NCI-H146 treated with DMSO at 0.1 percent for 48 hours (cell line): ENCODE results near the gene ZNF280B.
"Not testable (repeated sequence)": the region's sequence is repeated elsewhere in the genome, so short reads cannot be mapped to it uniquely, and the experiment has no call there.

Experiments
- DNase-seq: peaks from one replicate; lab custom pipeline; 2025; ENCODE audit not compliant: unreplicated experiment; lab: John Stamatoyannopoulos, UW

Gene ZNF280B

DNA sequence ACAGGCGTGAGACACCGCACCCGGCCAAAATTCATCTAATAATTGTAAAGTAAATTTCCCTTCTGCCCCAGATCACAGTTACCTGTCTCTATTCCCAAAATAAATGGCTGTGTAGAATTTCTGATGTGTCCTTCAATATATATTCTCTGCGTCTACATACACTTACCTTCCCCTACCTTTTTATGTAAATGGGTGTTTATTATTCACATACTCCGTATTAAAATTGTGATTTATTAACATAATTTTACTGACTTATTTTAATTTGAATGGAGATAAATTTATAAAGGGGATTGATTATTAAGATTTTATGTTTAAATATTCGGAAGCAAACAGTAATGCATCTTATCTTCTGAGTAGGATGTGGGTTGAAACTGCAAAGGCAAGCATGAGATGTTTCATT lies 28.0 kb upstream of the ZNF280B start:
- no peak for DNase-seq

DNA sequence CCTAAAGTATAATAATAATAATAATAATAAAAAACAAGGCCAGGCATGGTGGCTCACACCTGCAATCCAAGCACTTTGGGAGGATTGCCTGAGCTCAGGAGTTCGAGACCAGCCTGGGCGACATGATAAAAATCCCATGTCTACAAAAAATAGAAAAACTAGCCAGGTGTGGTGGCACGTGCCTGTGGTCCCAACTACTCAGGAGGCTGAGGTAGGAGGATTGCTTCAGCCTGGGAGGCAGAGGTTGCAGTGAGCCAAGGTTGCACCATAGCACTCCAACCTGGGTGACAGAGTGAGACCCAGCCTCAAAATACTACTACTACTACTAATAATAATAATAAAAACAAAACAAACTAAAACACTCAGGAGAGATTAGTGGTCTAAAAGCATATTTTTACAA lies 27.1 kb upstream of the ZNF280B start:
- DNase-seq = no peak

DNA sequence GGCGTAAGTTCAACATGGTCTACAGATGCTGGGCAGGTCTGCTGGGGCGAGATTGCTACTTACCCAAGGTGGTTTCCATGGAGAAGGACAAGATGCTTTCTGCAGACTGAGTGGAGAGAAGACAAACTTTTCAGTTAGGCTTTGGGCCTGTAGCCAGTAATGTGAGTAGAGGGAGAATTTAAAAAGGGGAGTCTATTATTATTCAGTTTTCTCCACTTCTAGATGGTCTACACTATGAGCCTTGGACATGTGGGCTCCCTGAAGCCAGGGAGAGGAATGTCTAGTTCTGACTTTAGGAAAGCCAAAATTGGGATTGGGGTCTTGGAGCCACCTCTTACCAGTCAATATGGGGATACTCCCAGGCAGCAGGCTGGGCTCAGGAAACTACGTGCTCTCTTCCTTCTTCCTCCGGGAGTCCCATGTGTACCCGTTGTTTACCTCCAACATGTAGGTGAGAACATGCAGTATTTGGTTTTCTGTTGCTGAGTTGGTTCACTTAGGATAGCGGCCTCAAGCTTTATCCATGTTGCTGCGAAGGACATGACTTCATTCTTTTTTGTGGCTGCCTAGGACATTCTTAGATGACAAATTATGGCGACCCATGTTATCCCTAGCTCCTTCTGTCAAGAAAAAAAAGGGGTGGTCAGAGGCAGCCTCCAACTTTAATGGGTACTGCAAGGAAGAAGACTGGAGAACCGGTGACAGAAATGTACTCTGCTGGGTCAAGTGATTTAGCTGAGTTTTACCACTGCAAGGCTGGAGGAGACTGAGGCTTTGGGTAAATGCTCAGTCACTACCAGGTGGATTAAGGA lies 26.3 kb upstream of the ZNF280B start:
- no peak for DNase-seq

DNA sequence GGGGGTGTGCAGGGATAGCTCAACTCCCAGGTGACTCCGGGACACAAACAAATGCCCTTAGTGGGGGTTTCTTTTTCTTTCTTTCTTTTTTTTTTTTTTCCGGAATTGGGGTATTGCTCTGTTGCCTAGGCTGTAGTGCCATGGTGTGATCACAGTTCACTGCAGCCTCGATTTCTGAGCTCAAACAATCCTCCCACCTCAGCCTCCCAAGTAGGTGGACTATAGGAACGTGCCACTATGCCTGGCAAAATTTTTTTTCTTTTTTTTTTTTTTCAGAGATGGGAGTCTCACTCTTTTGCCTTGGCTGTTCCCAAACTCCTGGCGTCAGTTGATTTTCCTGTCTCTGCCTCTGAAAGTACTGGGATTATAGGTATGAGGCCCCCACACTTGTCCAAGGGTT lies 25.3 kb upstream of the ZNF280B start:
- DNase-seq = no peak

DNA sequence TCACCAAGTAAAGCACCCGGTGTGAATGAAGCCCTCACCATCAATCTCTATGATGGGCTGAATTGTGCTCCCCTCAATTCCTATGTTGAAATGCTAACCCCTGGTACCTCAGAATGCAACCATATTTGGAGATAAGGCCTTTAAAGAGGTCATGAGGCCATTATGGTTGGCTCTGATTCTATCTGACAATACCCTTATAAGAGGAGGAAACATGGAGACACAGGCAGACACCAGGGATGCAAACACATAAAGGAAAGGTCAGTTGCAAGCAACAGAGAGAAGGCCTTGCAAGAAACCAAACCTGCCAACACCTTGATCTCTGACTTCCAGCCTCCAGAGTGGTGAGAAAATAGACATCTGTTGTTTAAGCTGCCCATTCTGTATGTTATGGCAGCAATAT lies 24.9 kb upstream of the ZNF280B start:
- DNase-seq = no peak

DNA sequence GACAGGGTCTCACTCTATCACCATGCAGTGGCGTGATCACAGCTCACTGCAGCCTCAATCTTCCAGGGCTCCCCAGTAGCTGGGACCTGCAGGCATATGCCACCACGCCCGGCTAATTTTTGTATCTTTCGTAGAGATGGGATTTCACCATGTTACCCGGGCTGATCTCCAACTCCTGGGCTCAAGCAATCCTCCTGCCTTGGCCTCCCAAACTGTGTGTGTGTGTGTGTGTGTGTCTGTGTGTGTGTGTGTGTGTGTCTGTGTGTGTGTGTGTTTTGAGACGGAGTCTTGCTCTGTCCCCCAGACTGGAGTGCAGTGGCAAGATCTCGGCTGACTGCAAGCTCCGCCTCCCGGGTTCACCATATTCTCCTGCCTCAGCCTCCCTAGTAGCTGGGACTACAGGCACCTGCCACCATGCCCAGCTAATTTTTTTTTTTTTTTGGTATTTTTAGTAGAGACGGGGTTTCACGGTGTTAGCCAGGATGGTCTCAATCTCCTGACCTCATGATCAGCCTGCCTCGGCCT lies 24.1 kb upstream of the ZNF280B start:
- not testable (repeated sequence) for DNase-seq

DNA sequence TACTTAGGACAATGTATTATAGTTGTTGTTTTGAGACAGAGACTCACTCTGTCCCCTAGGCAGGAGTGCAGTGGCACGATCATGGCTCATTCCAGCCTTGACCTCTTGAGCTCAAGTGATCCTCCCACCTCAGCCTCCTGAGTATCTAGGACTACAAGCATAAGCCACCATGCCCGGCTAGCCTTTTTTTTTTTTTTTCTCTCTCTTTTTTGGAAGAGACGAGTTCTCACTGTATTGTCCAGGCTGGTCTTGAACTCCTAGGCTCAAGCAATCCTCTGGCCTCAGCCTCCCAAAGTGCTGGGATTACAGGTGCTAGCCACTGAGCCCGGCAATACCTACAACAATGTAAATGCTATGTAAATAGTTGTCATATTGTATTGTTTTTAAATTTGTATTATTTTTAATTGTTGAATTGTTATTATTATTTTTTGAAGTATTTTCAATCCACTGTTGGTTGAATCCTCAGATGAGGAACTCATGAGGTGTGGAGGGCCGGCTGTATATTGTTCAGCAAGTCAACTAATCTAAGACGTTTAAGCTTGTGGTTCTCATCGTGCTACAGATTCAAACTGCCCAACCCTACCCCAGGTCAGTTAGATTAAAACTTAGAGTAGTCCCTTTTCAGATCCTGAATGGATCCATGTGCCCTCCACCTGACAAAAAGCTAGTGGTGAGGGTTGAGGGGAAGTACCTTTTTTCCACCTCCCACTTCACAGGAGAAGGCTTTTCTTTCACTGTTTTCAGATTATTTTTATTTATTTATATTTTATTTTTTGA lies 23.4 kb upstream of the ZNF280B start:
- no peak for DNase-seq

DNA sequence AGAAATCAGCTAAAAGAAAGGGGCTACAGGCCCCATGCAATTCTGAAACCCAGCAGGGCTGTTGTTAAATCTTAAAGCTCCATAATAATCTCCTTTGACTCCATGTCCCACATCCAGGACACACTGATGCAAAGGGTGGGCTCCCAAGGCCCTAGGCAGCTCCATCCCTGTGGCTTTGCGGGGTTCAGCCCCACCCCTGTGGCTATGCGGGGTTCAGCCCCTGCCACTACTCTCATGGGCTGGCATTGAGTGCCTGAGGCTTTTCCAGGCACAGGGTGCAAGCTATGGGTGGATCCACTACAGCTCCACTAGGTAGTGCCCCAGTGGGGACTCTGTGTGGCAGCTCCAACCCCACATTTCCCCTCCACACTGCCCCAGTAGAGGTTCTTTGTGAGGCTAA lies 20.2 kb upstream of the ZNF280B start:
- DNase-seq = no peak

DNA sequence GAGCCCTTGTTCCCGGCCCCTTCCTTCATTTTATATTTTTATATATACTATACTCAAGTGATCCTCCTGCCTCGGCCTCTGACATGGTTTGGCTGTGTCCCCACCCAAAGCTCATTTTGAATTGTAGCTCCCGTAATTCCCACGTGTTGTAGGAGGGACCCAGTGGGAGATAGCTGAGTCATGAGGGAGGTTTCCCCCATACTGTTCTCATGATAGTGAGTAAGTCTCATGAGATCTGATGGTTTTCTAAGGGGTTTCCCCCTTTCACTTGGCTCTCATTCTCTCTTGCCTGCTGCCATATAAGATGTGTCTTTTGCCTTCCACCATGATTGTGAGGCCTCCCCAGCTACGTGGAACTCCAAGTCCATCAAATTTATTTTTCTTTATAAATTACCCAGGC lies 18.8 kb upstream of the ZNF280B start:
- DNase-seq = no peak

DNA sequence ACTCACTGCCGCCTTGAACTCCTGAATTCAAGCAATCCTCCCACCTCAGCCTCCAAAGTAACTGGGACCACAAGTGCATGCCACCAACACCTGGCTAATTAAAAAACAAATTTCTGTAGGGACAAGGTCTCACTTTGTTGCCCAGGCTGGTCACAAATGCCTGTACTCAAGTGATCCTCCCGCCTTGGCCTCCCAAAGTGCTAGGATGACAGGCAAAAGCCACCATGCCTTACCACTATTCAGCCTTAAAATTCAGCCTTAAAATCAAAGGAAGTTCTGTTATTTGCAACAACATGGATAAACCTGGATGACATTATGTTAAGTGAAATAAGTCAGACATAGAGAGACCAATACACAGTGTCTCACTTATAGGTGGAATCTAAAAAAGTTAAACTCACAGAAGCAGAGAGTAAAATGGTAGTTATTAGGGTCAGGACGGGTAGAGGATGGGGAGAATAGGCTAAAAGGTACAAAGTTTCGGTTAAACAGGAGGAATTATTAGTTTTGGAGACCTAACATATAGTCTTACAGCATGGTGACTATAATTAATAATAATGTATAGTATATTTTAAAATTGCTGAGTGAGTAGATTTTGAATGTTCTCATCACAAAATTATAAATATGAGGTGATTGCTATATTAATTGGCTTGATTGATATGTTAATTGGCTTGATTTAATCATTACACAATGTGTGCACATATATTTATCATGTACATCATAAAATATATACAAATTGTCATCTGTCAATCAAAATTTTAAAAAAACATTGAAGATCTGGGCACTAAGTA lies 17.8 kb upstream of the ZNF280B start:
- no peak for DNase-seq

DNA sequence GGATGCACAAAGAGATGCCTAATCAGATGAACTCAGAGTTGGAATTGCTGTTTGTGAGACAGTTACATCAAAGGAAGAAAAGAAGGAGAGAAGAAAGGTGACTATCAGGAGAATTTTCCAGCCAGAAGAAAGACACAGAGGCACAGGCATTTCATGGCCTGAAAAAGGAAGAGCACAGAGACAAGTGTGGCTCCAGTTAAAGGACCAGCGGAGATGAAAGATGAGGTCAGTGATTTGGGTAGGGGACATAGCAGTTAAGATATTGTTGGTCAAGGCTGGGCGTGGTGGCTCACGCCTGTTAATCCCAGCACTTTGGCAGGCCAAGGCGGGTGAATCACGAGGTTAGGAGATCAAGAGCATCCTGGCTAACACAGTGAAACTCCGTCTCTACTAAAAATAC lies 15.0 kb upstream of the ZNF280B start:
- no peak for DNase-seq

DNA sequence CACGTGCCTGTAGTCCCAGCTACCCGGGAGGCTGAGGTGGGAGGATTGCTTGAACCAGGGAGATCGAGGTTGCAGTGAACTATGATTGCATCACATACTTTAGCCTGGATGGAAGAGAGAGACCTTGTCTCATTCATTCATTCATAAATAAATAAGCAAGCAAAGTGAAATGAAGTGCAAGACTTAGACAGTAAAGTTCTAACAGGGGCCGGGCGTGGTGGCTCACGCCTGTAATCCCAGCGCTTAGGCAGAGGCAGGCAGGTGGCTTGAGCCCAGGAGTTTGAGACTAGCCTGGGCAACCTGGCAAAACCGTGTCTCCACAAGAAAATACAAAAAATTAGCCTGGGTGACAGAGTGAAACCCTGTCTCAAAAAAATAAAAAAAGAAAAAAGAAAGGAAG lies 13.1 kb upstream of the ZNF280B start:
- DNase-seq = no peak

DNA sequence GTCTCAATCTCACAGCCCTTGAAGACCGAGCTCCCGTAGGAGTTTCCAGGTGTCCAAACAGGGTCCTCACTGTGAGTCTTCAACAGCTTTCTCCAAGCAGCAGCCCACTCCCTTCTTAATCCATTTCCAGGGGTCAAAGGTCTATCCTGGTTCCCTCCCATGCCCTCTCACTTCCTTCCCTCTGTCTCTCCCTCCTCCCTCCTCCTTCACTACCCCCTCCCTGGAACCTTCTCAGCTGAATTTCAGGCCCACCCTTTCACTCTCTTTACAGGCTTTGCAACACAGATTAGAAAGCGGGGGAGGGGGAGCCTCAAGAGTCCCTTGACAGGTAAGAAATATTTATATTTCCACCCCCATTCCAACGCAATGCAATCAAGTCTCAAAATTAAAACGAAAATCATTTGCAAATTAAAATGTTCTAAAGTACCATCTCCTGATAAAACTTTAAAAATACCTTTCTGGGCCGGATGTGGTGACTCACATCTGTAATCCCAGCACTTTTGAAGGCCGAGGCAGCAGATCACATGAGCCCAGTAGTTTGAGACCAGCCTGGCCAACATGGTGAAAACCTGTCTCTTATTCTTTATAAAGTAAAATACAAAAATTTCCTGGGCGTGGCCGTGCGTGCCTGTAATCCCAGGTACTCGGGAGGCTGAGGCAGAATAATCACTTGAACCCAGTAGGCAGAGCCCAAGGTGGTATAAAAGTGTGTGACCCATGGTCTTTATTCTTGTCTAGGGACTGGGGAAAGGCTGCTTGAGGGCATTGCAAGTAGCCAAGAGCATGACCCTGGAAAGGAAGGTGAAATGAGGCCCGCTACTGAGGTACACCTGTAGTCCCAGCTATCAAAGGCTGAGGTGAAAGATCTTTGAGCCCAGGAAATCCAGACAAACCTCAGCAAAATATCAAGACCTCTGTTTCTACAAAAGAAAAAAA lies 12.4 kb upstream of the ZNF280B start:
- no peak for DNase-seq

DNA sequence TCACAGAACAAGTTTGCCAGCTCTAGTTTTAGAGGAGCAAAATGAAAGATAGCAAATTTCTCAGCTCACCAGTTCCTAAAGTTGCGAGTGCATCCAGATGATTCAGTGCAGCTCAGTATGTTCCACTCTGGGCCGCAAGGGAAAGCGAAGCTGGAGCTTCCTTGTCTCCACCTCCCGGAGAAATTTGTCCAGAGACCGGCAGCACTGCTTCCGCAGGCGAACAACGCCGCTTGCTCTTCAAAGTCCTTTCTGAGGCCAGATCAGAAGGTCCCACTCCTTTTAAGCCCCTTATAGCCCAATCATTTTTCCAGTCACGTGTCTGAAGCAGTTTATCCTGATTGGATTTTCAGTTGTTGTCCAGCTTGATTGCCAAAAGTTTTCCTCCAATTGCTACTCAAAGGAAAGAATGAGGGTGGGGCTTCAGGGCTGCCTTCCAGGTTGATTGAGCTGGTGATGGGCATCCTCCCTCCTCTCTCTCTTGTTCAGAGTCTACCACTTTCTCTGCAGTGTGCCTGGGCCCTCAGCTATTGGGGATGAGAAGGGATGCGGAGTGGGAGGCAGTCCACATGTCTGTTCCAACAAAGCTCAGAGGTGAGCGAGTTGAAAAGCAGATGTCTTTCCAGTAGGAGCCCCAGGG lies 11.6 kb upstream of the ZNF280B start, which contains the start of gene ZNF280A:
Gene ZNF280A (minus strand): TSS at position 251 of the 637 bp plus-strand sequence. CDS start 4,640 bp downstream, outside the sequence.
- peak; percentile 33 for DNase-seq

DNA sequence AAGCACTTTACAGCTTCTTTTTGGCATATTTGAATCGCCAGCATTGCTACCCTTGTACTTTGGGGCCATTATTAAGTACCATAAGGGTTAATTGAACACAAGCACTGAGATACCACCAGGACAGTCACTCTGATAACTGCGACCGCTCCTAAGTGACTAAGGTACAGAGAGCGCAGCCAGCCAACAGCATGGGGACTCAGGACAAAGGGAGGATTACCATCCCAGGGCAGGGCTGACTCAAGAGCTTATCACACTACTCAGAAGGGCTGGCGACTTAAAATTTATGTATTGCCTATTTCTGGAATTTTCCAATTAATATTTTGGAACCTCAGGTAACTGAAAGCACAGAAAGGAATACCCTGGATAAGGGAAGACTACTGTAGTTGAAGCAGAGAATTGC lies 11.0 kb upstream of the ZNF280B start:
- peak; percentile 3 for DNase-seq

DNA sequence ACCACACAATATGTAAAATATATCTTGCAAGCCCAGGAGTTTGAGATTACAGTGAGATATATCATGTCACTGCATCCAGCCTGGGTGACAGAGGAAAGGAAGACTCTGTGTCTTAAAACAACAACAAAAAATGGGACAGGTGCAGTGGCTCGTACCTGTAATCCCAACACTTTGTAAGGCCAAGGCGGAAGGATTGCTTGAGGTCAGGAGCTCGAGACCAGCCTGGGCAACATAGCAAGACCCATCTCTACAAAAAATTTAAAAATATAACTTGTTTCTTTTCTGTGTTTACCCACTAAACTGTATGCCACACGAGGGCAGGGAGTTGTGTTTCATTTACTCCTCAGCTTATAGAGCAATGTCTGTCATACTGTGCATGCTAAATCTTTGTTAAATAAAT lies 8.4 kb upstream of the ZNF280B start:
- no peak for DNase-seq

DNA sequence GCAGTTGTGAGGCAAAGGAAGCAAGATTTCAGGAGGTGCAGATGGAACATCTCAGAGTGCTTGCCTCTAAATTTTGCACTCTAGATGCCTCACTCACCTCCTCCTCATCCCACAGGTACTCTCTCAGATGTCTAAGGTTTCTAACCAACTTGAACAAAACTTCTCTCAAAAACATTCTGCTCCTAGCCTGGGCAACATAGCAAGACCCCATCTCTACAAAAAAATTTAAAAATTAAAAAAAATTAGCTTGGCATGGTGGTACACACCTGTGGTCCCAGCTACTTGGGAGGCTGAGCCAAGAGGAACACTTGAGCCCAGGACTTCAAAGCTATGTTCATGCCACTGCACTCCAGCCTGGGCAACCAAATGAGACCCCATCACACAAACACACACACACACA lies 7.3 kb upstream of the ZNF280B start:
- no peak for DNase-seq

DNA sequence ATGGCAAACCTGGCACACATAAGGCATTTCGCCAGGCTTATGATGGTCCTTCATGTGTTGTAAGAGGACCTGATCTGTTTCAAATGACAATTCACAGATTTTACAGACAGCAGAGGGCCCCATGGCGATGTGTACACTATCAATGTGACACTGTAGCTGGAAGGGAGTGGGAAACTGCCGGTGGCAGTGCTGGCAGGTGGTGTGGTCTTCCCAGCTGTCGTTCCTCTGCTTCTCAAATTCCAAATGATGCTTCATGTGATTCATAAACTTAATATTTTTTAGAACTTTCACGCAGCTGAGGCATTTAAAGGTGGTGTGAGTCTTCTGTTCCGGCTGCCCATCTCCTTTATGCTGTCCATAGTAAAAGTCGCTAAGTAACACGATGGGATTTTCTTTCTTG lies 5.9 kb upstream of the ZNF280B start:
- not testable (repeated sequence) for DNase-seq

DNA sequence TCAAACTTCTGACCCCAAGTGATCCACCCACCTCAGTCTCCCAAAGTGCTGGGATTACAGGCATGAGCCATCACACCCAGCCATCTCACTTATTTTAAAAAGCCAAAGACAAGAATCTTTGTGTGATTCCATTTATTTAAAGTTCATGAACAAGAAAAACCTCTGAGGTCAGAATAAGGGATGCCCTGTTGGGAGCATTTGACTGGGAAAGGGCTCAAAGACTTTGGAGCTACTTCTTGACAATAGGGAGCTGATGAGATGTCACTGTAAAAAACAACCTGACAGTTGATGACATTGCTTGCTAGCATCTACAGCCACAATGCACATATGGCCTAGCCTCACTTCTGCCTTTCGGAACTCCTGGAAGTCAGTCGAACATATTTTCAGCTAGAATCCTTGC lies 5.1 kb upstream of the ZNF280B start:
- DNase-seq = no peak

DNA sequence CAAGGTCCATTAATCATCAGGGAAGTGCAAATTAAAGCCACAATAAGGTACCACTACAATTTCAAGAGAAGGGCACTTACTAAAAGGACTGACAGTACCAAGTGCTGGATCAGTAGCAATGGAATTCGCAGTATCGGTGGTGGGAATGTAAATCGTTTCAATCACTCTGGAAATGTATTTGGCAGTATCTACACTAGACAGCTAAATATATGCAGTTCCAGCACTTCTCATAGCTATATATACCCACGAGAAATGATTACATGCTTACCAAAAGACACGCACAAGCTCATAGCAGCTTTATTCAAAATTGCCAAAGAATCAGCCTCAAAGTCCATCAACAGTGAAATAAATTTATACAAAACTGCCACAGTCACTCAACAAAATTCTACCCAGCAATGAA lies 4.4 kb upstream of the ZNF280B start:
- no peak for DNase-seq
